GM21515 (cell line): ENCODE measurements around the gene SRD5A1.
A peak's percentile ranks its signal among the peaks of the same experiment; 100 is the strongest.

ENCODE experiments used
- ATAC-seq: cut with Tn5 transposase; IDR thresholded peaks from one replicate; pipeline ENCODE4 v1.9.1; 2021; ENCODE audit not compliant: unreplicated experiment

SRD5A1 gene

GRCh38 chr5:6632888-6633468 lies at the start of gene SRD5A1, which contains the start of gene NSUN2:
Gene SRD5A1 (plus strand): TSS chr5:6633440. CDS start chr5:6633577, 137 bp downstream.
Gene NSUN2 (minus strand): TSS chr5:6633044. CDS start chr5:6632979, 65 bp downstream.
- peak; percentile 87 for ATAC-seq

- ATAC-seq: no peak
Measured at GRCh38 chr5:6584101-6584645, 49.1 kb upstream of the SRD5A1 start.

- ATAC-seq: no peak
Measured at GRCh38 chr5:6584727-6585126, 48.5 kb upstream of the SRD5A1 start.

GRCh38 chr5:6585168-6585567 lies 48.1 kb upstream of the SRD5A1 start:
- ATAC-seq: no peak

- ATAC-seq: no peak
Measured at GRCh38 chr5:6585939-6586646, 47.1 kb upstream of the SRD5A1 start.

- ATAC-seq: no peak
Measured at GRCh38 chr5:6586647-6587042, 46.6 kb upstream of the SRD5A1 start.

GRCh38 chr5:6587171-6587570 lies 46.1 kb upstream of the SRD5A1 start:
- ATAC-seq: no peak

GRCh38 chr5:6590581-6590980 lies 42.7 kb upstream of the SRD5A1 start:
- no peak for ATAC-seq

- ATAC-seq: no peak
Measured at GRCh38 chr5:6591671-6592288, 41.5 kb upstream of the SRD5A1 start.

GRCh38 chr5:6592601-6593000 lies 40.6 kb upstream of the SRD5A1 start:
- ATAC-seq: no peak

GRCh38 chr5:6593148-6594016 lies 39.9 kb upstream of the SRD5A1 start:
- ATAC-seq: no peak

- ATAC-seq: no peak
Measured at GRCh38 chr5:6594066-6594465, 39.2 kb upstream of the SRD5A1 start.

GRCh38 chr5:6595405-6595804 lies 37.8 kb upstream of the SRD5A1 start:
- no peak for ATAC-seq

- no peak for ATAC-seq
Measured at GRCh38 chr5:6596388-6596787, 36.9 kb upstream of the SRD5A1 start.

- ATAC-seq: no peak
Measured at GRCh38 chr5:6597557-6597956, 35.7 kb upstream of the SRD5A1 start.

GRCh38 chr5:6598351-6598900 lies 34.8 kb upstream of the SRD5A1 start:
- ATAC-seq: no peak

GRCh38 chr5:6599739-6600138 lies 33.5 kb upstream of the SRD5A1 start:
- ATAC-seq: no peak

GRCh38 chr5:6601271-6601670 lies 32.0 kb upstream of the SRD5A1 start:
- ATAC-seq: no peak

GRCh38 chr5:6601816-6602215 lies 31.4 kb upstream of the SRD5A1 start:
- ATAC-seq: no peak

GRCh38 chr5:6602441-6602840 lies 30.8 kb upstream of the SRD5A1 start:
- no peak for ATAC-seq

GRCh38 chr5:6603643-6604042 lies 29.6 kb upstream of the SRD5A1 start:
- no peak for ATAC-seq
